IMR-90 (cell line): ENCODE data around the gene APBB3. TPM values are rescaled to one million over a fixed set of nuclear protein-coding genes. Genes with fewer than 3 reads are reported as not detected.

Source experiments
- ATAC-seq: fragments of 200-7000 bp; cut with Tn5 transposase; 2 replicates; pipeline ENCODE4 v1.9.1; 2020; ENCODE audit warnings: low read depth, mild to moderate bottlenecking, moderate library complexity
- BruUV-seq: library from RNA; stranded (reverse); fragments of 400-500 nt; replicated peaks from 2 replicates; lab custom pipeline; 2021; lab: Mats Ljungman, UMichigan
- CTCF ChIA-PET: fragments of 300-600 bp; formaldehyde crosslinking; extraction: SDS; loops from one replicate; lab custom pipeline; 2021; ENCODE audit warnings: antibody characterized with exemption; lab: Yijun Ruan, JAX
- POLR2A ChIA-PET: fragments of 300-600 bp; sonication (Branson Sonifier 250); formaldehyde crosslinking; loops from one replicate; lab custom pipeline; 2022; ENCODE audit warnings: antibody characterized with exemption; ENCODE audit not compliant: unreplicated experiment; lab: Charles Lee
- DNase-seq: peaks from one replicate; pipeline ENCODE4 v3.0.0; 2013
- H2AFZ ChIP-seq: replicated peaks from 2 replicates; pipeline ENCODE3; 2013; ENCODE audit warnings: low read length, mild to moderate bottlenecking; ENCODE audit not compliant: poor library complexity
- H2AK5ac ChIP-seq: 2 replicates; pipeline ENCODE4 v1.6.1; 2013; ENCODE audit warnings: low read depth, low read length, inconsistent platforms
- H2AK9ac ChIP-seq: replicated peaks from 2 replicates; pipeline ENCODE3; 2013; ENCODE audit warnings: mild to moderate bottlenecking, low read depth, low read length, moderate library complexity; ENCODE audit not compliant: poor library complexity
- H2BK120ac ChIP-seq: 2 replicates; pipeline ENCODE4 v1.6.1; 2013; ENCODE audit warnings: low read depth, low read length, inconsistent platforms
- H2BK15ac ChIP-seq: 3 replicates; pipeline ENCODE4 v1.6.1; 2013; ENCODE audit warnings: low read depth, low read length, inconsistent platforms
- H2BK20ac ChIP-seq: 2 replicates; pipeline ENCODE4 v1.6.1; 2013; ENCODE audit warnings: low read depth, mild to moderate bottlenecking, inconsistent platforms, low read length, moderate library complexity
- H2BK5ac ChIP-seq: 2 replicates; pipeline ENCODE4 v1.6.1; 2013; ENCODE audit warnings: mild to moderate bottlenecking, low read depth, low read length, inconsistent platforms; ENCODE audit not compliant: poor library complexity, severe bottlenecking
- H3K14ac ChIP-seq: replicated peaks from 2 replicates; pipeline ENCODE4 v1.6.1; 2013; ENCODE audit warnings: low read depth, low read length, inconsistent platforms
- H3K18ac ChIP-seq: 2 replicates; pipeline ENCODE4 v1.6.1; 2013; ENCODE audit warnings: low read depth, low read length, control low read depth
- H3K23ac ChIP-seq: 2 replicates; pipeline ENCODE4 v1.6.1; 2013; ENCODE audit warnings: low read depth, low read length, inconsistent platforms
- H3K27ac ChIP-seq: 2 replicates; pipeline ENCODE4 v1.5.1; 2013; ENCODE audit warnings: mild to moderate bottlenecking, control low read depth, low read length; ENCODE audit not compliant: insufficient read depth
- H3K27me3 ChIP-seq: 2 replicates; pipeline ENCODE4 v1.6.1; 2013; ENCODE audit warnings: low read length; ENCODE audit not compliant: control insufficient read depth, insufficient read depth
- H3K36me3 ChIP-seq: 2 replicates; pipeline ENCODE4 v1.6.1; 2013; ENCODE audit warnings: low read length, mixed read lengths; ENCODE audit not compliant: control insufficient read depth, insufficient read depth
- H3K4ac ChIP-seq: 2 replicates; pipeline ENCODE4 v1.6.1; 2013; ENCODE audit warnings: low read depth, low read length, inconsistent platforms
- H3K4me1 ChIP-seq: 2 replicates; pipeline ENCODE4 v1.6.1; 2013; ENCODE audit warnings: low read length, mixed read lengths; ENCODE audit not compliant: control insufficient read depth, insufficient read depth
- H3K4me2 ChIP-seq: 2 replicates; pipeline ENCODE4 v1.6.1; 2013; ENCODE audit warnings: low read depth, mild to moderate bottlenecking, control low read depth, low read length, moderate library complexity
- H3K4me3 ChIP-seq: 2 replicates; pipeline ENCODE4 v1.5.1; 2013; ENCODE audit warnings: low read depth, mild to moderate bottlenecking, control low read depth, low read length, moderate library complexity; ENCODE audit not compliant: insufficient read depth
- H3K56ac ChIP-seq: 2 replicates; pipeline ENCODE4 v1.6.1; 2013; ENCODE audit warnings: low read length, inconsistent platforms; ENCODE audit not compliant: insufficient read depth; ENCODE audit errors: extremely low read depth
- H3K79me1 ChIP-seq, 2 experiments: 2 replicates each; pipeline ENCODE4 v1.6.1; 2013; ENCODE audit warnings: low read length in 2 of 2, inconsistent platforms in 1 of 2, low read depth in 1 of 2
- H3K9ac ChIP-seq: 2 replicates; pipeline ENCODE4 v1.6.1; 2013; ENCODE audit warnings: low read depth, low read length, control low read depth
- H3K9me1 ChIP-seq: 2 replicates; pipeline ENCODE4 v1.6.1; 2013; ENCODE audit warnings: low read length, inconsistent platforms; ENCODE audit not compliant: insufficient read depth
- H3K9me3 ChIP-seq: 2 replicates; pipeline ENCODE4 v1.6.1; 2013; ENCODE audit warnings: low read length; ENCODE audit not compliant: control insufficient read depth, insufficient read depth
- H4K20me1 ChIP-seq: 2 replicates; pipeline ENCODE4 v1.6.1; 2013; ENCODE audit warnings: low read length, inconsistent platforms; ENCODE audit not compliant: insufficient read depth
- H4K5ac ChIP-seq: 2 replicates; pipeline ENCODE4 v1.6.1; 2013; ENCODE audit warnings: mild to moderate bottlenecking, low read depth, low read length, control low read depth
- H4K8ac ChIP-seq, 2 experiments: 2 replicates each; pipeline ENCODE4 v1.6.1; 2013; ENCODE audit warnings: low read depth in 2 of 2, low read length in 2 of 2, control low read depth in 1 of 2, inconsistent platforms in 1 of 2
- H4K91ac ChIP-seq: 2 replicates; pipeline ENCODE4 v1.6.1; 2013; ENCODE audit warnings: low read depth, low read length, inconsistent platforms; ENCODE audit not compliant: insufficient read depth
- CEBPB ChIP-seq: IDR thresholded peaks from 2 replicates; pipeline ENCODE4 v1.6.1; 2012; ENCODE audit warnings: low read depth, low read length, improper control_type of control experiment
- FOS ChIP-seq: fragments of 150-350 bp; IDR thresholded peaks from 2 replicates; pipeline ENCODE4 v1.6.1; 2016; ENCODE audit warnings: low read depth, low read length
- MAFK ChIP-seq: IDR thresholded peaks from 2 replicates; pipeline ENCODE4 v1.6.1; 2012; ENCODE audit warnings: low read depth, low read length, improper control_type of control experiment
- MXI1 ChIP-seq: IDR thresholded peaks from 2 replicates; pipeline ENCODE4 v1.6.1; 2012; ENCODE audit warnings: low read depth, mild to moderate bottlenecking, low read length, moderate library complexity, borderline replicate concordance
- POLR2A ChIP-seq: IDR thresholded peaks from 2 replicates; pipeline ENCODE4 v1.6.1; 2012; ENCODE audit warnings: mild to moderate bottlenecking, low read depth, low read length
- RAD21 ChIP-seq: IDR thresholded peaks from 2 replicates; pipeline ENCODE4 v1.6.1; 2012; ENCODE audit warnings: low read length, improper control_type of control experiment
- SMC3 ChIP-seq: fragments of 150-350 bp; IDR thresholded peaks from 2 replicates; pipeline ENCODE4 v1.6.1; 2016; ENCODE audit warnings: low read depth, mild to moderate bottlenecking, antibody characterized with exemption, low read length, moderate library complexity
- WGBS, 2 experiments: methylation state at CpG; one replicate each; pipeline versions ENCODE4 v1.1.5 to v1.1.7; 2013; ENCODE audit warnings: missing lambda C conversion rate in 2 of 2; ENCODE audit not compliant: insufficient read length in 1 of 2; ENCODE audit errors: extremely low coverage in 2 of 2; 5-methylcytosine and 5-hydroxymethylcytosine counted together
- dilution Hi-C: fragments of 300-500 bp; cut with HindIII; formaldehyde crosslinking; loops from one replicate; pipeline ENCODE4 v1.14.3; 2018; ENCODE audit warnings: low sequenced_read_pairs; ENCODE audit not compliant: unreplicated experiment
- in situ Hi-C: fragments of 300-500 bp; cut with MboI; formaldehyde crosslinking; loops from 3 replicates; pipeline ENCODE4 v1.14.3; 2019; ENCODE audit warnings: low sequenced_read_pairs, inconsistent platforms, mixed read lengths
- intact Hi-C: fragments of 100-400 bp; cut with micrococcal nuclease; formaldehyde crosslinking; loops from 2 replicates; pipeline ENCODE4 v1.10.0; 2022
- polyA plus RNA-seq, 3 experiments: library from polyadenylated mRNA; depleted of rRNA; stranded (reverse); fragments of >200 nt; gene quantifications; 2 replicates each; pipeline ENCODE4 v1.2.3, GENCODE V29; 2012; ENCODE audit warnings: low replicate concordance in 1 of 3
- total RNA-seq: library from RNA; depleted of rRNA; stranded (reverse); fragments of >200 nt; gene quantifications from 2 replicates; pipeline ENCODE4 v1.2.3, GENCODE V29; 2012
- TF ChIP-seq, protein P1 (sequence below): conservative IDR thresholded peaks from 2 replicates; pipeline ENCODE4 v1.5.1; 2012; ENCODE audit warnings: mild to moderate bottlenecking, low read depth, low read length, improper control_type of control experiment
- TF ChIP-seq, protein P2 (sequence below): fragments of 150-350 bp; IDR thresholded peaks from 2 replicates; pipeline ENCODE4 v1.6.1; 2017; ENCODE audit warnings: mild to moderate bottlenecking, antibody characterized with exemption, low read length, low read depth

APBB3 gene
- total and polyA plus RNA-seq, 2 of the 4 experiments (the other 2 are of a cell fraction): 6.6 to 23.8 TPM

DNA sequence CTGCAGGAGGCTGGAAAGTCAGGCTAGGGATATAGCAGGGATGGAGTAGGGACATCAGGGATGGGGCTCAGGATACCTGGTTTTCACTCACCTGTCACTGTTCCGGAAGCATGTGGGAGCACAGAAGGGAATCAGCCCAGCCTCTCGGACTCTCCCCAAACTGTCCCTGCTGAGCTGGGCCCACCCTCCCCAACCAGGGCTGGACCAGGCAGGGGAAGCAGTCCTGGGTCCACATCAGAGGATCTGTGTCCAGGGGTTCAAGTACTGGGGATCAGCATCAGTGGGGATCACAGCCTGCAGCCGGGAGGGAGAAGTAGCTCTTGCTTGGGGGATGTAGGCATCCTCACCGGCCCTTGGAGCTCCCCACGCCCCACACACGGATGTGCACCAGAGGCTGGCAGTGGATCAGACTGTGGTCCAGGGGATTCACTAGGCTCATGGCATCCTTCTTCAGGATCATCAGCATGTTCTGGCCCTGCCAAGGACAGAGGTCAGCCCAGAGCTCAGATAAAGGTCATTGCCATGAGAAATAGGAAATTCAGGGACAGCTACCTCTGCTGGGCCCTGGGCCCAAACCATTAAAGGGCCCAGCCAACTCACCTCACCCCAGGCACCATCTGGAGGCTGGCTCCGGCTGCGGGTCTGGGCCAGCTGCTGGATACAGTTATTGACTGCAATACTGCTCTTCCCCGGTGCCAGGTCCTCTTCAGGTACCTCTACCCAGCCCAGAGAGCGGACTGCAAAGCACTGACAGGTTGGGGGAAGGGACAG, 2.5 kb downstream of the APBB3 start:
- H3K9me3 ChIP-seq: no peaks in the 10 kb centered on the region
- H3K27me3 ChIP-seq: no peaks in the 10 kb centered on the region
- no peak overlapping the region for H4K5ac ChIP-seq
- in situ Hi-C loops: loop anchor here (5.0 kb wide), 1 partner anchor 85 kb away; the partner anchor contains the start of genes IK and NDUFA2
- H3K4me3 ChIP-seq: no peak overlapping the region
- H2BK5ac ChIP-seq: no peak overlapping the region
- BruUV-seq: no TSS peak
- H3K18ac ChIP-seq: no peak overlapping the region
- H3K79me1 ChIP-seq: peaks cover 38 to 48% of the 10 kb centered on the region in 2 experiments
- no peak overlapping the region for H3K56ac ChIP-seq
- peaks cover 26% of the 10 kb centered on the region for H3K9me1 ChIP-seq
- ChIA-PET POLR2A (no interaction called here), CTCF (no interaction called here)
- no peak overlapping the region for H4K8ac ChIP-seq
- no peak overlapping the region for H3K23ac ChIP-seq
- no peak overlapping the region for H3K4ac ChIP-seq
- no peak overlapping the region for H2BK15ac ChIP-seq
- no peak overlapping the region for H2AK5ac ChIP-seq
- no peak overlapping the region for H2AFZ ChIP-seq
- H3K27ac ChIP-seq: no peak overlapping the region
- H3K4me2 ChIP-seq: no peak overlapping the region
- TF ChIP-seq MAFK (no peak), FOS (no peak), CEBPB (no peak), POLR2A (no peak), RAD21 (no peak), SMC3 (no peak), MXI1 (no peak)
- TF ChIP-seq, protein P1, sequence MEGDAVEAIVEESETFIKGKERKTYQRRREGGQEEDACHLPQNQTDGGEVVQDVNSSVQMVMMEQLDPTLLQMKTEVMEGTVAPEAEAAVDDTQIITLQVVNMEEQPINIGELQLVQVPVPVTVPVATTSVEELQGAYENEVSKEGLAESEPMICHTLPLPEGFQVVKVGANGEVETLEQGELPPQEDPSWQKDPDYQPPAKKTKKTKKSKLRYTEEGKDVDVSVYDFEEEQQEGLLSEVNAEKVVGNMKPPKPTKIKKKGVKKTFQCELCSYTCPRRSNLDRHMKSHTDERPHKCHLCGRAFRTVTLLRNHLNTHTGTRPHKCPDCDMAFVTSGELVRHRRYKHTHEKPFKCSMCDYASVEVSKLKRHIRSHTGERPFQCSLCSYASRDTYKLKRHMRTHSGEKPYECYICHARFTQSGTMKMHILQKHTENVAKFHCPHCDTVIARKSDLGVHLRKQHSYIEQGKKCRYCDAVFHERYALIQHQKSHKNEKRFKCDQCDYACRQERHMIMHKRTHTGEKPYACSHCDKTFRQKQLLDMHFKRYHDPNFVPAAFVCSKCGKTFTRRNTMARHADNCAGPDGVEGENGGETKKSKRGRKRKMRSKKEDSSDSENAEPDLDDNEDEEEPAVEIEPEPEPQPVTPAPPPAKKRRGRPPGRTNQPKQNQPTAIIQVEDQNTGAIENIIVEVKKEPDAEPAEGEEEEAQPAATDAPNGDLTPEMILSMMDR: no peak
- TF ChIP-seq, protein P2, sequence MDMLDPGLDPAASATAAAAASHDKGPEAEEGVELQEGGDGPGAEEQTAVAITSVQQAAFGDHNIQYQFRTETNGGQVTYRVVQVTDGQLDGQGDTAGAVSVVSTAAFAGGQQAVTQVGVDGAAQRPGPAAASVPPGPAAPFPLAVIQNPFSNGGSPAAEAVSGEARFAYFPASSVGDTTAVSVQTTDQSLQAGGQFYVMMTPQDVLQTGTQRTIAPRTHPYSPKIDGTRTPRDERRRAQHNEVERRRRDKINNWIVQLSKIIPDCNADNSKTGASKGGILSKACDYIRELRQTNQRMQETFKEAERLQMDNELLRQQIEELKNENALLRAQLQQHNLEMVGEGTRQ: no peak
- H2BK120ac ChIP-seq: no peak overlapping the region
- ATAC-seq: no peak
- intact Hi-C loops: no loop called here
- H2AK9ac ChIP-seq: no peak overlapping the region
- H3K9ac ChIP-seq: no peak overlapping the region
- no peak overlapping the region for H4K91ac ChIP-seq
- DNase-seq: no peak
- no peak overlapping the region for H2BK20ac ChIP-seq
- WGBS, 2 experiments: 88% methylated on average over 3 of the region's 10 CpGs; no CpG with 5 or more reads in 1 of the 2 experiments
- peaks cover 11% of the 10 kb centered on the region for H3K4me1 ChIP-seq
- H3K36me3 ChIP-seq: peaks cover 24% of the 10 kb centered on the region
- H3K14ac ChIP-seq: no peak overlapping the region
- dilution Hi-C loops: no loop called here
- no peaks in the 10 kb centered on the region for H4K20me1 ChIP-seq
